ENCODE data around the gene RAPSN. TPM values are rescaled to one million over a fixed set of nuclear protein-coding genes. Genes with fewer than 3 reads are reported as not detected.

The RAPSN gene
- total RNA-seq, 1 donor from 2014 or later = 6.3 TPM

- ATAC-seq (peak; percentile 5), DNase-seq (no peak)
- intact Hi-C loops (cut with micrococcal nuclease) = no loop called here
These were observed 18.4 kb upstream of the RAPSN start for GRCh38 chr11:47467357-47467756.

- intact Hi-C loops (cut with micrococcal nuclease) = no loop called here
- peak; percentile 61 for DNase-seq
- peak; percentile 59 for ATAC-seq
These were observed 17.8 kb upstream of the RAPSN start for GRCh38 chr11:47466701-47467250.

GRCh38 chr11:47466201-47466600 is 17.3 kb upstream of the RAPSN start:
- no peak for DNase-seq
- intact Hi-C loops (cut with micrococcal nuclease) = no loop called here
- ATAC-seq = no peak

GRCh38 chr11:47464483-47464882 is 15.5 kb upstream of the RAPSN start:
- intact Hi-C loops (cut with micrococcal nuclease) = no loop called here

GRCh38 chr11:47461876-47462275 is 12.9 kb upstream of the RAPSN start:
- ATAC-seq = no peak
- intact Hi-C loops (cut with micrococcal nuclease) = no loop called here
- DNase-seq = no peak

More at GRCh38 chr11:47464483-47464882, 15.5 kb upstream of the RAPSN start:
- ATAC-seq = no peak
- no peak for DNase-seq

GRCh38 chr11:47460571-47461235 is 11.8 kb upstream of the RAPSN start:
- DNase-seq (no peak), ATAC-seq (no peak)
- intact Hi-C loops (cut with micrococcal nuclease) = no loop called here

GRCh38 chr11:47454258-47454671 is 5.3 kb upstream of the RAPSN start:
- intact Hi-C loops (cut with micrococcal nuclease) = loop anchor here (10.0 kb wide), 1 partner anchor 79 kb away; the partner anchor contains the start of gene SPI1
- peak; percentile 90 for ATAC-seq
- DNase-seq = peak; percentile 65

GRCh38 chr11:47453365-47453764 is 4.4 kb upstream of the RAPSN start:
- DNase-seq = no peak
- ATAC-seq = no peak
- intact Hi-C loops (cut with micrococcal nuclease) = loop anchor here (10.0 kb wide), 1 partner anchor 79 kb away; the partner anchor contains the start of gene SPI1

- intact Hi-C loops (cut with micrococcal nuclease) = loop anchor here (10.0 kb wide), 1 partner anchor 77 kb away; the partner anchor contains the start of gene SPI1
- DNase-seq = no peak
- no peak for ATAC-seq
These were observed 3.1 kb upstream of the RAPSN start for GRCh38 chr11:47451990-47452389.

- ATAC-seq (no peak), DNase-seq (no peak)
- intact Hi-C loops (cut with micrococcal nuclease) = loop anchor here (10.0 kb wide), 1 partner anchor 77 kb away; the partner anchor contains the start of gene SPI1
These were observed 2.5 kb upstream of the RAPSN start for GRCh38 chr11:47451436-47451835.

GRCh38 chr11:47449541-47449940 is 605 bp upstream of the RAPSN start:
- no peak for ATAC-seq

GRCh38 chr11:47447906-47448305 is 1.0 kb downstream of the RAPSN start:
- ATAC-seq (no peak), DNase-seq (no peak)
- intact Hi-C loops (cut with micrococcal nuclease) = no loop called here

More at GRCh38 chr11:47449541-47449940, 605 bp upstream of the RAPSN start:
- intact Hi-C loops (cut with micrococcal nuclease) = no loop called here
- no peak for DNase-seq

GRCh38 chr11:47446833-47447232 is 2.1 kb downstream of the RAPSN start:
- intact Hi-C loops (cut with micrococcal nuclease) = no loop called here
- ATAC-seq (no peak), DNase-seq (no peak)

GRCh38 chr11:47445840-47446239 is 3.1 kb downstream of the RAPSN start:
- DNase-seq = no peak
- ATAC-seq = no peak
- intact Hi-C loops (cut with micrococcal nuclease) = no loop called here

GRCh38 chr11:47443817-47444216 is 5.1 kb downstream of the RAPSN start:
- no peak for DNase-seq
- ATAC-seq = no peak
- intact Hi-C loops (cut with micrococcal nuclease) = no loop called here

GRCh38 chr11:47443028-47443700 is 5.8 kb downstream of the RAPSN start:
- intact Hi-C loops (cut with micrococcal nuclease) = no loop called here
- peak; percentile 28 for ATAC-seq
- DNase-seq = no peak

GRCh38 chr11:47442514-47442913 is 6.4 kb downstream of the RAPSN start:
- ATAC-seq (peak; percentile 92), DNase-seq (peak; percentile 85)
- intact Hi-C loops (cut with micrococcal nuclease) = no loop called here

GRCh38 chr11:47441421-47441820 is 7.5 kb downstream of the RAPSN start:
- intact Hi-C loops (cut with micrococcal nuclease) = no loop called here
- DNase-seq = no peak

GRCh38 chr11:47440054-47440476 is 8.9 kb downstream of the RAPSN start:
- intact Hi-C loops (cut with micrococcal nuclease) = no loop called here
- DNase-seq = no peak
- ATAC-seq = no peak

More at GRCh38 chr11:47441421-47441820, 7.5 kb downstream of the RAPSN start:
- ATAC-seq = no peak

- intact Hi-C loops (cut with micrococcal nuclease) = no loop called here
- DNase-seq (no peak), ATAC-seq (no peak)
These were observed 10.2 kb downstream of the RAPSN start for GRCh38 chr11:47438721-47439120.
